ENCODE measurements around the gene CORT.
"Not testable (repeated sequence)": the region's sequence is repeated elsewhere in the genome, so short reads cannot be mapped to it uniquely, and the experiment has no call there.

Gene CORT, protein sequence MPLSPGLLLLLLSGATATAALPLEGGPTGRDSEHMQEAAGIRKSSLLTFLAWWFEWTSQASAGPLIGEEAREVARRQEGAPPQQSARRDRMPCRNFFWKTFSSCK

GRCh38 chr1:10449751-10450150 lies at the start of gene CORT:
TSS of gene CORT (plus strand) at chr1:10450031. CDS start at chr1:10450224, 193 bp downstream.
- DNase-seq (ENCODE audit: low read depth): no peak
- TF ChIP-seq CTCF (IDR thresholded peaks at IDR 0.05; ENCODE audit: low read length, missing control alignments): no peak
- no peak within 1 kb of the TSS for H3K4me3 ChIP-seq (replicated peaks; ENCODE audit: low read depth, low read length)

- H3K4me3 ChIP-seq (replicated peaks; ENCODE audit: low read depth, low read length): no peak overlapping the region
- peak; percentile 51 for DNase-seq (ENCODE audit: low read depth)
- TF ChIP-seq CTCF (IDR thresholded peaks at IDR 0.05; ENCODE audit: low read length, missing control alignments): no peak
Measured at GRCh38 chr1:10401281-10401680, 48.5 kb upstream of the CORT start.

GRCh38 chr1:10402729-10403274 lies 47.0 kb upstream of the CORT start:
- TF ChIP-seq CTCF (IDR thresholded peaks at IDR 0.05; ENCODE audit: low read length, missing control alignments): no peak
- H3K4me3 ChIP-seq (replicated peaks; ENCODE audit: low read depth, low read length): no peak overlapping the region
- peak; percentile 24 for DNase-seq (ENCODE audit: low read depth)

GRCh38 chr1:10407201-10407600 lies 42.6 kb upstream of the CORT start:
- no peak overlapping the region for H3K4me3 ChIP-seq (replicated peaks; ENCODE audit: low read depth, low read length)
- no peak for TF ChIP-seq CTCF (IDR thresholded peaks at IDR 0.05; ENCODE audit: low read length, missing control alignments)
- DNase-seq (ENCODE audit: low read depth): no peak

GRCh38 chr1:10415211-10415930 lies 34.5 kb upstream of the CORT start:
- H3K4me3 ChIP-seq (replicated peaks; ENCODE audit: low read depth, low read length): no peak overlapping the region
- DNase-seq (ENCODE audit: low read depth): peak; percentile 96
- no peak for TF ChIP-seq CTCF (IDR thresholded peaks at IDR 0.05; ENCODE audit: low read length, missing control alignments)

DNA sequence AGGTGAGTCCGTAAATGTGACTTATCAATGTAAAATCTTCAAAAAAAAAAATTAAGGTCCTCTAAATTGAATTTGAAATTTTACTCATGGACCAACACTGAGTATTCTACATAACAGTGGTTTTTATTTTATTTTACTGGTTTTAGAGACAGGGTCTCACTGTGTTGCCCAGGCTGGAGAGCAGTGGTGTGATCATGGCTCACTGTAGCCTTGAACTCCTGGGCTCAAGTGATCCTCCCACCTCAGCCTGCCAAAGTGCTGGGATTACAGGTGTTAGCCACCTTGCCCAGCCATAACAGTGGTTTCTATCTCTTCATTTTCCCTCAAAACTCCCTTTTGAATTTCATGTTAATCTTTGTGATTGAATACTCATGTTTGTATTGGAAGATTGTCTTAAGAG lies 33.9 kb upstream of the CORT start:
- H3K4me3 ChIP-seq (replicated peaks; ENCODE audit: low read depth, low read length); DNase-seq (ENCODE audit: low read depth): not testable (repeated sequence)

GRCh38 chr1:10418741-10419140 lies 31.1 kb upstream of the CORT start:
- H3K4me3 ChIP-seq (replicated peaks; ENCODE audit: low read depth, low read length); DNase-seq (ENCODE audit: low read depth): not testable (repeated sequence)

GRCh38 chr1:10419351-10419750 lies 30.5 kb upstream of the CORT start:
- H3K4me3 ChIP-seq (replicated peaks; ENCODE audit: low read depth, low read length): no peak overlapping the region
- no peak for TF ChIP-seq CTCF (IDR thresholded peaks at IDR 0.05; ENCODE audit: low read length, missing control alignments)
- no peak for DNase-seq (ENCODE audit: low read depth)
